Upper lobe of right lung (tissue), 1 donor: ENCODE measurements around the gene SRBD1. TPM values are rescaled to one million over a fixed set of nuclear protein-coding genes. Genes with fewer than 3 reads are reported as not detected.

Experiments used
- ATAC-seq: fragments of 200-7000 bp; cut with Tn5 transposase; one replicate; pipeline ENCODE4 v1.9.1; 2020; ENCODE audit warnings: mild to moderate bottlenecking, moderate library complexity
- DNase-seq: peaks from one replicate; pipeline ENCODE4 v3.0.0-alpha.2; 2020
- H3K27ac ChIP-seq: fragments of 200-600 bp; one replicate; pipeline ENCODE4 v1.8.0; 2022
- H3K27me3 ChIP-seq: fragments of 200-600 bp; one replicate; pipeline ENCODE4 v1.8.0; 2022; ENCODE audit warnings: mild to moderate bottlenecking
- H3K36me3 ChIP-seq: fragments of 200-600 bp; one replicate; pipeline ENCODE4 v1.8.0; 2022
- H3K4me1 ChIP-seq: fragments of 200-600 bp; one replicate; pipeline ENCODE4 v1.8.0; 2022
- H3K4me3 ChIP-seq: fragments of 200-600 bp; one replicate; pipeline ENCODE4 v1.8.0; 2022; ENCODE audit warnings: mild to moderate bottlenecking
- H3K9me3 ChIP-seq: fragments of 200-600 bp; one replicate; pipeline ENCODE4 v1.8.0; 2022
- intact Hi-C: fragments of 100-400 bp; cut with DNase I; formaldehyde crosslinking; loops from one replicate; pipeline ENCODE4 v1.11.0; 2022
- total RNA-seq: library from RNA; stranded (reverse); fragmentation: NEBNext Ultra II Directional; extraction: Animal tissue kit (Norgen Biotek cat#: 25700); gene quantifications from one replicate; pipeline ENCODE4 v1.2.1, GENCODE V29; 2021
- TF ChIP-seq, protein P1 (sequence below): fragments of 200-600 bp; IDR thresholded peaks from one replicate; pipeline ENCODE4 v1.8.0; 2022; ENCODE audit warnings: antibody characterized with exemption
- donor health status: DM: no; HTN: yes; CAD: no; lungs with severe emphysema.

The SRBD1 gene
- total RNA-seq, 1 donor from 2014 or later, result 19.2 TPM

DNA sequence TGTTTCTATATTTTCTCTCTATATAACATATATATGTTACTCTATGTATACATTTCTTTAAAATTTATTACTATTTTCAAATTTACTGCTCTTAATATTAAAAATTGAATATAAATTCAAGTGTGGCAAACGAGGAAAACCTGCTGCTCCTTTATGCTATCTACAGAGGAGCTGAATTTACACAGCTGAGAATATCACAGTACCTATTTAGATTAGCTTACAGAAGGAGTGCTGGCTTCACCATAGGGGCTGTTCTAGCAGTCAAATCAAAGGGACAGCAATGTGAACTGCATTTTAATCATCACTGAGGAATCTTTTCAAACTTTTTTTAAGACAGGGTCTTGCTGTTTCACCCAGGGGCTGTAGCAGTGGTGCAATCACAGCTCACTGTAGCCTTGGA, 213.8 kb downstream of the SRBD1 start:
- H3K27me3 ChIP-seq, result no peaks in the 10 kb centered on the region
- no peak for ATAC-seq
- intact Hi-C loops, result no loop called here
- H3K27ac ChIP-seq, result no peak overlapping the region
- DNase-seq, result no peak
- H3K36me3 ChIP-seq, result no peaks in the 10 kb centered on the region
- no peak overlapping the region for H3K4me3 ChIP-seq
- H3K9me3 ChIP-seq, result no peaks in the 10 kb centered on the region
- TF ChIP-seq, protein P1, sequence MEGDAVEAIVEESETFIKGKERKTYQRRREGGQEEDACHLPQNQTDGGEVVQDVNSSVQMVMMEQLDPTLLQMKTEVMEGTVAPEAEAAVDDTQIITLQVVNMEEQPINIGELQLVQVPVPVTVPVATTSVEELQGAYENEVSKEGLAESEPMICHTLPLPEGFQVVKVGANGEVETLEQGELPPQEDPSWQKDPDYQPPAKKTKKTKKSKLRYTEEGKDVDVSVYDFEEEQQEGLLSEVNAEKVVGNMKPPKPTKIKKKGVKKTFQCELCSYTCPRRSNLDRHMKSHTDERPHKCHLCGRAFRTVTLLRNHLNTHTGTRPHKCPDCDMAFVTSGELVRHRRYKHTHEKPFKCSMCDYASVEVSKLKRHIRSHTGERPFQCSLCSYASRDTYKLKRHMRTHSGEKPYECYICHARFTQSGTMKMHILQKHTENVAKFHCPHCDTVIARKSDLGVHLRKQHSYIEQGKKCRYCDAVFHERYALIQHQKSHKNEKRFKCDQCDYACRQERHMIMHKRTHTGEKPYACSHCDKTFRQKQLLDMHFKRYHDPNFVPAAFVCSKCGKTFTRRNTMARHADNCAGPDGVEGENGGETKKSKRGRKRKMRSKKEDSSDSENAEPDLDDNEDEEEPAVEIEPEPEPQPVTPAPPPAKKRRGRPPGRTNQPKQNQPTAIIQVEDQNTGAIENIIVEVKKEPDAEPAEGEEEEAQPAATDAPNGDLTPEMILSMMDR, result no peak
- H3K4me1 ChIP-seq, result no peaks in the 10 kb centered on the region

DNA sequence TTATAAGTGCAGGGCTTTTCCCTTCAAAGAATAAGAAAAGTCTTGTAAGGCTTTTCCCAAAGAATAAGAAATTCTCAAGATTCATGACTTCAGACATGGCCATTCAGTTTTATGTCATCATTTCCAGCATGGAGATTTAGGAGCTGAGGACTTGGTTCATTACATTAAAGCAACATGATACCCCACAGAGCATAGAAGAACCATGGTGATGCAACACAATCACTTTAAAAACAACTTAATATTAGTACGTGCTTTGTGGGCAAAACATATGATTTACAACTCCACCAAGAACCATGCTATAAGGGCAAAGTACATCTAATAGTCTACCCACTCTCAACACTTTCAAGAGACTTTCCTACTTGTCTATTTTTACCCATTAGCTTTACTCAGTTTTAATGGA, 214.4 kb downstream of the SRBD1 start:
- no peaks in the 10 kb centered on the region for H3K9me3 ChIP-seq
- H3K4me3 ChIP-seq, result no peak overlapping the region
- no peaks in the 10 kb centered on the region for H3K36me3 ChIP-seq
- ATAC-seq (no peak), DNase-seq (no peak)
- no peaks in the 10 kb centered on the region for H3K4me1 ChIP-seq
- intact Hi-C loops, result no loop called here
- H3K27ac ChIP-seq, result no peak overlapping the region
- H3K27me3 ChIP-seq, result no peaks in the 10 kb centered on the region
- TF ChIP-seq, protein P1, result no peak

DNA sequence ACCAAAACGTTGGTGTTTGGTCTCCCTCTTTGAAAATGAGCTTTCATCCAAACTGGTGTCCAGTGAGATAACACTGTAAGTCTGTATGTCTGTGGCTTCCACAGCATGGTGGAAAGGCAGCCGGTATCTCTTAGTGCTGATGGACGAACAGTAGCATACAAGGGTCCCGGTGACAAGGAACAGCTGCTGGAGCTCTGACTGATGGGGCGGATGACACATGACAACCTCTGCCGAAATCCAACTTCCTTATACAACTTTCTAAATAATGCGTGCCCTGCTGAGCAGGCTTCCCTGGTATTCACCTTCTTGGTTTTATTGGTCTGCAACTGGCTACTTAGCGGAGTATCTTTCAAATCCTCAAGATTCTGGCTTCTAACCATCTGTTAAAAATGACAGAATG, 216.2 kb downstream of the SRBD1 start:
- H3K9me3 ChIP-seq, result no peaks in the 10 kb centered on the region

DNA sequence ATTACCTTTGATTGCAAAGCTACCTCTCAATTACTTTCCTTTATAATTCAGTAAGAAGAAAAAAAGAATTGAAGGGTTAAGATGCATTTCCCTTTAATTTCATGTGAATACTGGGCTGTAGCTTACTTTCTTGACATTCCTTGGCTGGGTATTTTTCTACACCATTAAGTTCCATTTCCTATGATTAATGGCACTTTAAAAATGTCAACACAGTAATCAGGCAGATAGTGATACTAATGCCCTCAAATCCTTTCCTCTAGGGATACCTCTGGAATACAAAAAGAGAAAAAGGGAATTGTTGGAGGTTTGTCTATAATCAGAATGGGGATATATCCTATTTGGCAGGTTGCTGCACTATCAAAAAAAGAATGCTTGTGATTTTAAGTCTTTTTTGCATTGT, 216.9 kb downstream of the SRBD1 start:
- ATAC-seq (no peak), DNase-seq (no peak)
- intact Hi-C loops, result no loop called here
- Histone ChIP-seq H3K27ac (no peak overlapping the region), H3K4me3 (no peak overlapping the region), H3K9me3 (no peaks in the 10 kb centered on the region), H3K36me3 (peaks cover 6% of the 10 kb centered on the region), H3K4me1 (no peaks in the 10 kb centered on the region), H3K27me3 (no peaks in the 10 kb centered on the region)
- TF ChIP-seq, protein P1, result no peak

More for the DNA sequence above, 216.2 kb downstream of the SRBD1 start:
- Histone ChIP-seq H3K4me3 (no peak overlapping the region), H3K4me1 (no peaks in the 10 kb centered on the region), H3K36me3 (no peaks in the 10 kb centered on the region), H3K27me3 (no peaks in the 10 kb centered on the region), H3K27ac (no peak overlapping the region)
- DNase-seq, result no peak
- intact Hi-C loops, result no loop called here
- TF ChIP-seq, protein P1, result no peak
- ATAC-seq, result no peak

DNA sequence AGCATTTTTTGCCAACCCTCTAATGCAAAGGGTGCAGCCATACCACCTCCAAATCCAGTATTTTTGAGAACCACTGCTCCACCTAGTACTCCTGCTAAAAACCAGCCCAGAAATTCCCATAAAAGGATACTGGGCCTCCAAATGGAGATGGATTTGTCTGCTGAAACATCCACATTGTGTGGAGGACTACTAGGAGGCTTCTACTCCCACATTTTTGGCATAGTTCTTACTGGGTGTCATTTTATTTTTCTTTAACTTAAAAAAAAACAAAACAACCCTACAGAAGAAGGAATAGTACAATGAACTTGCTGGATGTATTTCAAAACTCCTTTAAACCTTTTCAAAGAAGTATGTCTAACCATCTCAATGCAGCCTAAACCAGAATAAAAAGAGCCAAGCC, 219.2 kb downstream of the SRBD1 start:
- no peaks in the 10 kb centered on the region for H3K9me3 ChIP-seq
- TF ChIP-seq, protein P1, result no peak
- H3K27me3 ChIP-seq, result no peaks in the 10 kb centered on the region
- DNase-seq (no peak), ATAC-seq (no peak)
- intact Hi-C loops, result no loop called here
- H3K27ac ChIP-seq, result no peak overlapping the region
- no peak overlapping the region for H3K4me3 ChIP-seq
- peaks cover 15% of the 10 kb centered on the region for H3K36me3 ChIP-seq
- H3K4me1 ChIP-seq, result no peaks in the 10 kb centered on the region

DNA sequence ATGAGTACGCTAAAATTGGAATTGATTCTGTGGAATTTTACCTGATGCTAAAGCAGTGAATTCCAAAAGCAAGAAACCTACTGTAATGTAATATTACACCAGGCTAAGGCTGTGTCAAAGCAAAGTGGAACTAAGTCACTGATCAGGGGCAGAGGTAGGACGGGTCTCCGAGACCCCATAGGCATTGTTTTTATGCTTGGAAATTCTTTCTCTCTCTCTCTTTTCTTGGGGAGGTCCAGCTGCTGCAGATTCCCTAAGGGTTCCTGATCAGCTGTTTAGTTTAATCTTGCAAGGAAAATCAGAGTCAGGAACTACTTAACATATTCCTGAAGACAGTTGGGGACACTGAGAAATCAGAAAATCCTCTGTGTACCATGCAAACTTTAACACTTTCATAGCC, 220.2 kb downstream of the SRBD1 start:
- no peaks in the 10 kb centered on the region for H3K4me1 ChIP-seq
- intact Hi-C loops, result no loop called here
- ATAC-seq (no peak), DNase-seq (no peak)
- H3K9me3 ChIP-seq, result no peaks in the 10 kb centered on the region
- no peak overlapping the region for H3K27ac ChIP-seq
- peaks cover 15% of the 10 kb centered on the region for H3K36me3 ChIP-seq
- H3K27me3 ChIP-seq, result no peaks in the 10 kb centered on the region
- TF ChIP-seq, protein P1, result no peak
- H3K4me3 ChIP-seq, result no peak overlapping the region
